Stimulated activated CD4-positive, alpha-beta T cell treated with anti-CD3 and anti-CD28 coated beads, TNF-alpha, amount 100 ng/mL, for 24 hours (primary cell): ENCODE measurements around the gene PRDM7.
A peak's percentile ranks its signal among the peaks of the same experiment; 100 is the strongest.
"Not testable (repeated sequence)": the region's sequence is repeated elsewhere in the genome, so short reads cannot be mapped to it uniquely, and the experiment has no call there.

Experiments used
- DNase-seq, 3 experiments: peaks; one replicate each; pipeline ENCODE4 v3.0.0-alpha.2; 2020; ENCODE audit warnings: low read depth in 3 of 3

The PRDM7 gene

DNA sequence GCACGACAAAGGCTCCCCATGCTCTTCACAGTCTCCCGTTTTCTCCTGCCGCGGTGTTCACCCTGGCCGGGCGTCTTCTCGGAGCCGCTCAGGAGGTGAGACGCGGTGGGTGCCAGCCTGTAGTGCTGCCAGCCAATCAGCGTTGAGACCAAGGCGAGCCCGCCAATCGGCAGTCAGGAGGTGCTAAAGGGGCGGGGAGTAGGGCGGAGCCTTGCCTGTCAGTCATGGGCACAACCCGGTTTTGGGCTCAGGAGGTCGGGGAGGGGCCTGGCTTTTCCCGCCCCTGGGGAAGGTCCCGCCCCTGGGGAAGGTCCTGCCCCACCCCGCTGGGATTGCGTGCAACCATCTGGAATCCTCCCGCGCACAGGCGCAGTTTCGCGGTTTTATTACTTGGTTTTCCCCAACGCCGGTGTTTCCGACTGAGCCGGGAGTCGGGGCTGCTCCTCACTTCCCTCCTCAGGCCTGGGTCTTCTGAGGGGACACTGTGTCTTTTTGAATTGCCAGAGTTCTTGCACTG, at the start of gene PRDM7:
PRDM7 (minus strand) TSS at position 92 of the 517 bp plus-strand sequence. CDS start 1,421 bp downstream, outside the sequence.
- peak; percentile 94 to 99 (median 98) for DNase-seq

DNA sequence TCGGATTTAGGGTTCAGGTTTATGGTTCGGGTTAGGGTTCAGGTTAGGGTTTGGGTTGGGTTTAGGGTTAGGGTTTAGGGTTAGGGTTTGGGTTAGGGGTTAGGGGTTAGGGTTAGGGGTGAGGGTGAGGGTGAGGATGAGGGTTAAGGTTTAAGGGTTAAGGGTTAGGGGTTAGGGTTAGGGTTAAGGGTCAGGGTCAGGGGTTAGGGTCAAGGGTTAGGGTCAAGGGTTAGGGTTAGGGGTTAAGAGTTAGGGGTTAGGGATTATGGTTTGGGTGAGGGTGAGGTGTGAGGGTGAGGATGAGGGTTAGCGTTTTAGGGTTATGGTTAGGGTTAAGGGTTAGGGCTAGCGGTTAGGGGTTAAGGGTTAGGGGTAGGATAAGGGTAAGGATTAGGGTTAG, 44.7 kb upstream of the PRDM7 start:
- DNase-seq = not testable (repeated sequence)

DNA sequence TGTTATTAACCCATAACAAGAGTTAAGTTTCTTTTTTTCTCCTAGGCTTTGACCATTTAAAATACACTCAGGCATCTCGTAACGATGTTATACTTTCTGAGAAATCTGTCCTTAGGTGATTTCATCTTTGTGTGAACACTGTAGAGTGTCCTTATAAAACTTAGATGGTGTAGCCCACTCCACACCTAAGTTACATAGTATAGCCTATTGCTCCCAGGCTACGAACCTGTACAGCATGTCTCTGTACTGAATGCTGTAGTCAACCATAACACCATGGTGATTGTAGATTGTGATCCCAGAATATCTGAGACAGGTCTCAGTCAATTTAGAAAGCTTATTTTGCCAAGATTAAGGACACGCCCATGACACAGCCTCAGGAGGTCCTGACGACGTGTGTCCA, 30.5 kb upstream of the PRDM7 start:
- DNase-seq = not testable (repeated sequence)

DNA sequence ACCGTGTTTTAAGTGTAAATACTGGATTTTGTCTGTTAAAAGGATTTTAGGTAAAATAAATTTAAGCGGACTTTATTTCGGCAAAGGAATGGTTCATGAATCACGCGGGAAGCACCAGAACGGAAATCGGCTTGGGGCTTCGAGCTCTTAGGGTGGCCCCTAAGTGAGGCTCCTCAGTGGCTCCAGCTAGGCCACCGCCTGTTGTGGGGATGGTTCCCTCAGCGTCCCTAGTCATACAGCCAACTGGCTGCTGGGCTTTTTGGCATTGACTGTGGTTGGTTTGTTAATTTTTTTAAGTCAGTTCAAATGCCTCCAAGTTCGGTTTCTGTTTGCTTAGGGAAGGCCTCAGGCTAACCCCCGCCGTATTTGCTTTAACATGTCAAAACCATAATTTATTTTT, 29.9 kb upstream of the PRDM7 start:
- not testable (repeated sequence) for DNase-seq

DNA sequence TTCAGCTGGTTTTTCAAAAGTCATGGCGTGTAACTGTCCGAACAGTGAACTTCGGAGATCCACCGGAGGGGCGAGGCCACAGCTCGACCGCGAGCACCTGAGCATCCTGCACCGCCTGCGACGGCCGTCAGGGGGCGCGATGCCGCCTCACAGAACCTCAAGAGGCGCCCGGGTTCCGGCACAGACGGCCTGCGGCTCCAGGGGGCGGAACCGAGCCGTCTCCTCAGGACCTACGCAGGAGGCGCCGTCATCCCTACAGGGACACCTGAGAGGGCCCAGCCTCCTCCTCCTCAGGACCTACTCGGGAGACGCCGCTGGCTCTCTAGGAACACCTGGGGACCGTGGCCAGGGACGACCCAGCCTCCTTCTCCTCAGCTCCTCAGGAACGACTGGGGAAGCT, 29.1 kb upstream of the PRDM7 start:
- DNase-seq = peak in 2 of 3 experiments; percentile 23 to 64

DNA sequence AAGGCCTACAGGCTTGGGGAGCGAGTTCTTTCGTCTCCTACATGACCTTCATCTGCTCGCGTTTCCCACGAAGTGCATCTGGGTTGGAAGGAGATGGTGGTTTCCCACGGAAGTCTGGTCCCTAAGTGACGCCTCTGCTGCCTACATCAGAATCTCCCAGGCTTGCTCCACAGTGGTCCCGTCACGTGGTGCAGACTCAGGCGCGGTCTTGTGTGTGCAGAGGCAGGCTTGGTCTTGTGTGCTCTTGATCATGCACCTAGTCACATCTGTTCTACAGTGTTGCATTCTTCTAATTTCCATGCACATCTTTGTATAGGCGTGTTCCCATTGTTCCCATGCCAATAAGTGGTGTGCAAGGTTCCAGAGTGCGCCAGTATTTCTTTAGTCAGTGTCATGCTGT, 27.6 kb upstream of the PRDM7 start:
- not testable (repeated sequence) for DNase-seq

DNA sequence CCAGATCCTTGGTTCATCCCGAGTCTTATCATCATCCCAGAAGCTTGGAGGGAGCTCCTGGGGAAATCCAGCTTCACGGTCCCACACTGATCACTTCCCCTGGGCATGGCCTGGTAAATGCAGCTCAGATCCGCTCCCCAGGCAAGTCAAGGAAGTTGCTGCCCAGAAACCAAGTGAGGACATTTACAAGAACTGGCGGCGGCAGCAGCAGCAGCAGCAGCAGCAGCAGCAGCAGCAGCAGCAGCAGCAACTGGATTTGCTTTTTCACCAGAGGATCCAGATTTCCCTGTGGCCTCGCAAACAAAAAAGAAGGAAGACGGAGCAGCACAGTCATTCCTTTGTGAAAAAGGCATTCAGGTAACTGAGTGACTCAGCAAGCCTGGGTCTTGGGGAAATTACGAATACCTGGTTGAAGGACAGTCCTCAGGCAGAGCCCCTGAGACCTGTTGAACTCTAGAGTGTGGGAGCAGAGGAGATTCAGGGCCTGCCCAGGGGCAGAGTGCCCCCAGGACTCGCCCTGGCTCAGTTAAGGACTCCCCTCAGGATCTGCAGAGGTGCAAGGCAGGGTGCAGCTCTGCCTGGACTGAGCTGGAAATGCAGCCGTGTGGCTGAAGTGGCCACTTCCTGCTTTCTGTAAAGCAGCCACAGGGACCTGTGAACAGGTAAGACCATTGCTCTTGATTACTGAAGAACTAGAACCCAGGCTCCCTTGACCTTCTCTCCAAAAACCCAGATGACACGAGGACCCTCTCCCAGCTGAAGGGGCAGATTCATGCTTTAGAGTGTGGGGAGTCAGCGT, 25.2 kb upstream of the PRDM7 start:
- not testable (repeated sequence) for DNase-seq

DNA sequence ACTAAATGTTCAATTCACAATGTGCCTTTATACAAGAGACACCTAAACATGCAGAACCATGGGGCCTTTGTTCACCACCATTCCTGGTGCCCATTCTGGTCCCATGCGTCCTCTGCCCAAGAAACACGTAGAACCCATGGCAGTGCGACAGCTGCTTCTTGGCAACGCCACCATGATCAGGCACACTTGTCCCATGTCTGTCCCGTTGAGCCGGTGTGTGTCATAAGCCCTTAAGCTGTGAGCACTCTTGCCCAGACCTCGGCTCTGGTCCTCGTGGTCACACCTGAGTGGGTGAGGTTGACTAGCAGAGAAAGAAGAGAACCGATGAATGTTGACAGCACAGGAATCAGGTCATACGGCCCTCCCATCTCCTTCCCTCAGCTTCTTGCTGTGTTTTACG, 24.2 kb upstream of the PRDM7 start:
- not testable (repeated sequence) for DNase-seq

DNA sequence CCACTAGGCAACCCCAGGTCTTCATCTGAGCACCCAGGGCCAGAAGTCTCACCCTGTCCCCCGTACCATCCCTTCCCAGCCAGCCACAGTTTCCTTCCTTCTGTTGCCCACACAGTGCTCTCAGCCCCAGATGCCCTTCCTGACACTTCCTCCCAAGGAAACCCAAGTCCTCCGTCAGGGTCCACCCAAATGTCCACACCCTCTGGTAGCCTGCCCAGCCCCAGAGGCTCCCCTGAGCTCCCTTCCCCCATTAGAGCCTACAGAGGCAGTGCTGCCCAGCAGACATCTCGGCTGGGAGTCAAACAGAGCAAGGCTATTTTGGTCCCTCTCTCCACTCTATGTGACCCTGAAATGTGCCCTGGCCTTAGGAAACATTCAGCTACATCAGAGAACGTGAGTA, 23.7 kb upstream of the PRDM7 start:
- not testable (repeated sequence) for DNase-seq

DNA sequence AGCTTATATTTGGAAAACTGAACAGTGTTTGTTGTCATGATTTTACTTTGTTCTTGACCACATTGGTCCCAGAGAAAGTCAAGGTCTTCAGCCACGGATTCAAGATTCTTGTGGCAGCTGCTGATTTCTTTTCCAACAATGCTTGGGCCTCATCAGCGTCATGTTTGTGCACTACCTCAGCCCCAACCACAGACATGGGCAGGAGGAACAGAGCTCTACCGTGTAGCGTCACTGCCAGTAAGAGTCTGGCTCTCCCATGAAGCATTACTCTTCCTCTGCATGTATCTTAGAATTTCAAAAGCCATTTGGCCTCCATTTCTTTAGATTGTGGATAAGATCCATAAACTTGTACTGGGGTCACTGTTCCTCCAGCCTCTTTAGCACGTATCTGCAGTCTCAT, 23.1 kb upstream of the PRDM7 start:
- not testable (repeated sequence) for DNase-seq

DNA sequence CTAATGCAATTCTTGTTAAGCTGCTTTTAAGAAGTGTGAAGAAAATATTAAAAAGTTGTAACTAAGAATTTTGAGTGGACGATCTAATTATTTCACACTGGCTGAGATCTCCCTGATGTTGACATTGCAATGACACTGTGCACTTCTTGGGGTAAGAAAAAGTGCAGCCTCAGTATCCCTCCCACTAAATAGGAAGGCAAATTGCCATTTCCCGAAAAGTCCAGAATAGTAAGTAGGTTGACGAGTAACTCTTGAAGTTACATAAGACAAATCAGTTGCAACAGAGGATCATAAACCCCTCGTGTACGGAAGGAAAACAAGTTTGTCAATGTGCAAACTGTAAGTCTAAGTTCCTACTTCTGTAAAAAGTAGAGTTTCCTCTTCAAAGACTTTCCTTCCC, 21.8 kb upstream of the PRDM7 start:
- DNase-seq = not testable (repeated sequence)

DNA sequence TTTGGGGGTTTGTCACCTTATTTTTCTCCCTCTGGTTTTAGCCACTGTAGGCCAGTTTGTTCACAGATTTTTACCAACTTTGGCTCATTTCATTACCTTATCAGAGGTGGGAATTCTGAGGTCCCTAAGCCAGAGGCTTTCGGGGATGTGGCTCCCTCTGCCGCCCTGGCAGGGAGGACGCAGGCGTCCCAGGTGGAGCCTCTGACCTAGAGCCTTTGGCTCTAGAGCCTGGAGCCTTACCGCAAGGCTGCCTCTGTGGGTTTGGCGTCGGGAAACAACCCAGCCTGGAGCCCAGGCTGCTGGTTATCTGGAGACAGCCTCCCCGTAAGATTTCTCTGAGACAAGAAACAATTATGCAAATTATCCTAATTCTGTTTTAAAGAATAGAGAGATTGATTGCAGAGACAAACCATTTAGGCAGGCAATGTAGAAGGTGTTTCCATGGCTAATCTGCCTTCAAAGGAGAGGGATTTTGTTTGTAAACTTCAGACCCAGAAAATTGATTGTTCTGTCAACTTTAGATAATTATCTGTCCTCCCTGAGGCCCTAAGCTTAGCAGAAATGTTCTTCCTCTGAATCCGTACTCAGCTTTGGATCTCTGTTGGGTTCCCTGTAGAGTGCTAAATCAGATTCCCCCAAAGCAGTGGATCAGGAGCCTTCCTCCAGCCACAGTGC, 20.0 kb upstream of the PRDM7 start:
- not testable (repeated sequence) for DNase-seq

DNA sequence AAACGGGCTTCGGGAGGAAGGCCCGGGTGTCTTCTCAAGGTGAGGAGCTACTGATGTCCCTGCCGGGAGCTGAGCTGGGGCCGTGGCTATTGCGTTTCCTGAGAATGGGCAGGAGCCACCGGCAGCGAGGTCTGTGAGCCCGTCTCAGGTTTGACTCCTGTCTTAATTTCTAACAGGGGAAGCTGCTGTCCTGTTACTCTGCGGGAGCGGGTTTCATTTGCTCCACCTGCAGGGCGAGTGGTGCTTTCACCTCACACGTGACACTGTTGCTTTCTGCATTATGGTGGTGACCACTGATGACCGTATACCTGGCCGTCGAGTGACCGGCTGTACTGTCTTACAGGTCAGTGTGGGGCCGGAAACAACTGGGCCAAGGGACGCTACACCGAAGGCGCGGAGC, 17.7 kb upstream of the PRDM7 start:
- DNase-seq = not testable (repeated sequence)

DNA sequence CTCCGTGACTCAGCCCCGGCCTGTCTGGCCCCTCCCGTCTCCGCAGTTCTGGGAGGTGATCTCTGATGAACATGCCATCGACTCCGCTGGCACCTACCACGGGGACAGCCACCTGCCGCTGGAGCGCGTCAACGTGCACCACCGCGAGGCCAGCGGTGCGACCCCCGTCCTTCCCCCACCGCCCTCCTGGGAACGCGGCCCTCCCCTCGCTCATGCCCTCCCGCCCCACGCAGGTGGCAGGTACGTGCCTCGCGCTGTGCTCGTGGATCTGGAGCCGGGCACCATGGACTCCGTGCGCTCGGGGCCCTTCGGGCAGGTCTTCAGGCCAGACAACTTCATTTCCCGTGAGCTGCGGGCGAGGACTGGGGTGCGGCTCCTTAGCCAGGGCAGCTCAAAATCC, 17.2 kb upstream of the PRDM7 start:
- not testable (repeated sequence) for DNase-seq

DNA sequence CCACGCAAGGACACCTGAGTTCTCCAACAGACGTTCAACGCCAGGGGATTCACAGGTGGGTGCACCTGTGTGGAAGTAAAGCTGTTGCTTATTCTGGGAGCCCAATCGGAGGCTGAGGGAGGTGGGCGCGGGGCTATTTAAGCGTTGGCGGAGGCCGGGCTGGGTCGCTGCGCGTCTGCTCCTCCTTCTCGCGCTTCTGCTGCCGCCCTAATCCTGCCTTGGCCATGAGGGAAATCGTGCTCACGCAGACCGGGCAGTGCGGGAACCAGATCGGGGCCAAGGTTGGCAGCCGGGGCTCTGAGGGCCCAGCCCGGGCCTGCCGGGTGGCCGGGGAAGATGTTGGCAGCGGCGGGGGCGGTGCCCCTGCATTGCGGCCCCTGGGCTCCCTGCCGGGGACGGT, 16.7 kb upstream of the PRDM7 start:
- not testable (repeated sequence) for DNase-seq

DNA sequence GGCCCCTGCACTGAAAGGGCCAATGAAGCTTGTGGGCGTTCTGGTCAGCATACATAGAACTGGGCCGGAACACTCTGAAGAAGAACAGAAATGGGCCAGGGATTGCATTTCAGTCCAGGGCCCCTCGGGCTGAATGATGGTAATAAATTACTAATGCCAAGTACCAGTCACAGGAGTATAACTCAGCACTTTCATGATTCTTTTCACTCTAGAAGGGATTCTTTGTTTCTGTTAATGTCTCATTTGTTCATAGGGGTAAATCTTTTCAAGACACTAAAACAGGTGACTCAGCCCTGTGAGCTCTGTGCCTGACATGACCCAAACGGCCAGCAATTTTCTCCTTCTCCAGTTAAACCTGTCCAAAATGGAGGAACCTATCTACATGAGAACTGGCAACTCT, 15.7 kb upstream of the PRDM7 start:
- DNase-seq = not testable (repeated sequence)

DNA sequence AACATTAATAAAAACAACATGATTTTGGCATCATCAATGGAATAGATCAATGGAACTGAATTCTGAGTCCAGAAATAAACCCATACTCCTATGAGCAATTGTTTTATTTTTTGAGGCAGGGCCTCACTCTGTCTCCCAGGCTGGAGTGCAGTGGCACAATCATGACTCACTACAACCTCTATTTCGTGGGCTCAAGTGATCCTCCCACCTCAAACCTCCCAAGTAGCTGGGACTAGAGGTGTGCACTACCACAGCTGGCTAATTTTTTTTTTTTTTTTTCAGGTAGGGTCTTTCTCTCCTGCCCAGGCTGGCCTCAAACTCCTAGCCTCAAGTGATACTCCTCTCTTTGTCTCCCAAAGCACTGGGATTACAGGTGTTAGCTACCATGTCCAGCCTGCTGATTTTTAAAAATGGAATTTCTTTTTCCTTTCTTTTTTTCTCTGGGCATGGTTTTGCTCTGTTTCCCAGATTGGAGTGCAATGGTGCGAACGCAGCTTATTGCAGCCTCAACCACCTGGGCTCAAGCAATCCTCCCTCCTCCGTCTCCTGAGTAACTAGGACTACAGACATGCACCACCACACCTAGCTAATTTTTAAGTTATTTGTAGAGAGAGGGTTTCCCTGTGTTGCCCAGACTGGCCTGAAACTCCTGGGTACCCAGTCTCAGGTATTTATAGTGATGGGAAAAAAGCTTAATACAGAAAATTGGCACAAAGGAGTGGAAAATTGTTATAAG, 7.3 kb upstream of the PRDM7 start:
- no peak for DNase-seq

DNA sequence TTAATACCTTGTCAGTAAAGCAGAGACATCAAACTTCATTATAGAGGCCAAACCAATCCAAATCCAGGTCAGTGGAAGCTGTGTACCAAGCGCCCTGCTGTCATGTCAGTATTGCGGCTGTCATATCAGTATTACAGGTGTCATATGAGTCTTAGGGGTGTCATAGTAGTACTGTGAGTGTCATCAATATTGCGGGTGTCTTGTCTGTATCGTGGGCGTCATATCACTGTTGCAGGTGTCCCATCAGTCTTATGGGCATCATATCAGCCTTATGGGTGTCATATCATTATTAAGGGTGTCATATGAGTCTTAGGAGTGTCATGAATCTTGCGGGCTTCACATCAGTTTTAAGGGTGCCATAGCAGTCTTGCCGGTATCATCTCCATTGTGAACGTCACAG, 6.0 kb upstream of the PRDM7 start:
- no peak for DNase-seq

DNA sequence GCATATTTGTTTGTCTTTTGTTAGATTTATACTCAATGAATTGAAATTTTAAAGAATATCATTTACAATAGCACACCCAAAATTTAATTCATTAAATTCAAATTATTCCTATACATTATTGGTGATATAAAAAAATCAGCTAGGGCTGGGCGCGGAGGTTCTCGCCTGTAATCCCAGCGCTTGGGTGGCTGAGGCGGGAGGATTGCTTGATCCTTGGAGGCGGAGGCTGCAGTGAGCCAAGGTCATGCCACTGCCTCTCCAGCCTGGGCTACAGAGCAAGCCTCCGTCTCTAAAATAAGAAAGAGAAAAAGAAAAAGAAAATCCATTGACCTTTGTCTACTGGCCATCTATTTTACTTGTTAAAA, 4.5 kb upstream of the PRDM7 start:
- no peak for DNase-seq

DNA sequence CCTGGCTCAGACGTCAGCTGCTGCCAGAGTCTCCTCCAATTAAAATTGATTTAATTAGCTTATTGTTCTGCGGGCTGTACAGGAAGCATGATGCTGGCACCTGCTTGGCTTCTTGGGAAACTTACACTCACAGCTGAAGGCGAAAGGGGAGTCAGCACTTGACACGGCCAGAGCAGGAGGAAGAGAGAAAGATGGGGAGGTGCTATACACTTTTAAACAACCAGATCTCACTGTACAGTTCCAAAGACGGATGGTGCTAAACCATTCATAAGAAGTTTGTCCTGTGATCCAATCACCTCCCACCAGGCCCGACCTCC, 1.4 kb upstream of the PRDM7 start:
- DNase-seq = no peak

DNA sequence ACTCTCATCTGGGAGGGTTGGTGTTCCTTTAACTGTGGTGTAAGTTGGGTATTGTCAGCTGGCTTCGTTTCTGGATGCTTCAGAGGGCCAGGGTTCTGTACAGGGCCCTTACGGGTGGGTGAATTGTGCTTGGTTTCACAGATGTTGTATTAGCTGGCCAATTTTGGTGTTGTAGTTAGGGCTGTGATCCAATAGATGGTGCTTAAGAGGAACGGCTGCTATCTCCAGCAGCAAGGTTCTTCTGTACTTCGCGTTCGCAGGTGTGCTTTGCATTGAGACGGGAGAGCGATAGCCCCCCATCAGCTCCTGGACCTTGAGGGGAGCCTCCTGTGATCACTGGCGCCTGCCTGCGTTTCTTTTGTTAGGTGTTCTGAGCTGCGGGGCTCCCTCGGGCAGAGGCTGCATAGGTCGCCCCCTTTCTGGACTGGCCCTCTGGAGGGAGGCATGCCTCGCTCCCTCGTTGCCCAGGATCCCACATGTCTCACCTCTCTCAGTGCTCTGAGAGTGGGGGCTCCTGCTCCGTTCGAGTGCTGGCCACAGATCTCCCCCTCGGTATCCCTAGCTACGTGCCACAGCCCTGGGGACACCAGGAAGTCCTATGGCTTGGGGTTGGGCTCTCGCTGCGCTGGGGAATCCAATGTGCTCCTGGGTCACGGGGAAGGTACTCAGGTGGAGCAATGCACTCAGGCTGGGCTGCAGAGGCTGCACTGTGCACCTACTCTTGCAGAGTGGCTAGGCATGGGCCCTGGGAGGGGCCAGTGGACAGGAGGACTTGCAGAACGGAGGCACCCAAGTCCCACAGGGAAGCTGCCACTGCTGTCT, 837 bp upstream of the PRDM7 start:
- DNase-seq = peak in 1 of 3 experiments; percentile 12
